H9 (cell line): Measurements from ENCODE around the gene CXXC5. TPM values are rescaled to one million over a fixed set of nuclear protein-coding genes. Genes with fewer than 3 reads are reported as not detected.
A peak's percentile ranks its signal among the peaks of the same experiment; 100 is the strongest.

Experiments
- DNase-seq: peaks from one replicate; pipeline ENCODE4 v3.0.0-alpha.2; 2017
- H2AFZ ChIP-seq: one replicate; pipeline ENCODE4 v1.6.1; 2013; ENCODE audit warnings: mild to moderate bottlenecking, low read length, control low read depth, moderate library complexity
- H2AK5ac ChIP-seq: 2 replicates; pipeline ENCODE4 v1.6.1; 2013; ENCODE audit warnings: low read length, control low read depth, mixed read lengths; ENCODE audit not compliant: insufficient read length
- H2BK120ac ChIP-seq: one replicate; pipeline ENCODE4 v1.6.1; 2013; ENCODE audit warnings: low read depth, mild to moderate bottlenecking, low read length, control low read depth, inconsistent platforms; ENCODE audit not compliant: poor library complexity, severe bottlenecking
- H2BK12ac ChIP-seq: 2 replicates; pipeline ENCODE4 v1.6.1; 2013; ENCODE audit warnings: low read length, control low read depth, mixed read lengths, low read depth; ENCODE audit not compliant: insufficient read length
- H2BK15ac ChIP-seq: 2 replicates; pipeline ENCODE4 v1.6.1; 2013; ENCODE audit warnings: low read depth, low read length, control low read depth
- H2BK20ac ChIP-seq: one replicate; pipeline ENCODE4 v1.6.1; 2013; ENCODE audit warnings: low read depth, mild to moderate bottlenecking, low read length, control low read depth, inconsistent platforms; ENCODE audit not compliant: poor library complexity, severe bottlenecking
- H2BK5ac ChIP-seq: 2 replicates; pipeline ENCODE4 v1.6.1; 2013; ENCODE audit warnings: low read length, control low read depth, mixed read lengths; ENCODE audit not compliant: insufficient read length
- H3K14ac ChIP-seq: 2 replicates; pipeline ENCODE4 v1.6.1; 2013; ENCODE audit warnings: low read length, control low read depth; ENCODE audit not compliant: insufficient read depth
- H3K18ac ChIP-seq: 2 replicates; pipeline ENCODE4 v1.6.1; 2013; ENCODE audit warnings: low read depth, mild to moderate bottlenecking, mixed read lengths, low read length, control low read depth; ENCODE audit not compliant: insufficient read length
- H3K23ac ChIP-seq: 2 replicates; pipeline ENCODE4 v1.6.1; 2013; ENCODE audit warnings: low read length, control low read depth, mixed read lengths, low read depth; ENCODE audit not compliant: insufficient read length
- H3K23me2 ChIP-seq: 2 replicates; pipeline ENCODE4 v1.6.1; 2013; ENCODE audit warnings: low read depth, mild to moderate bottlenecking, mixed read lengths, low read length, control low read depth; ENCODE audit not compliant: insufficient read length, poor library complexity, severe bottlenecking
- H3K27ac ChIP-seq: 2 replicates; pipeline ENCODE4 v1.5.1; 2013; ENCODE audit warnings: low read length, control low read depth, mixed read lengths, low read depth; ENCODE audit not compliant: insufficient read length
- H3K27me3 ChIP-seq: 2 replicates; pipeline ENCODE4 v1.6.1; 2013; ENCODE audit warnings: low read length, control low read depth, inconsistent platforms; ENCODE audit not compliant: insufficient read depth
- H3K4ac ChIP-seq: 2 replicates; pipeline ENCODE4 v1.6.1; 2013; ENCODE audit warnings: low read depth, mild to moderate bottlenecking, control low read depth, inconsistent platforms, low read length, moderate library complexity
- H3K4me1 ChIP-seq: 2 replicates; pipeline ENCODE4 v1.6.1; 2013; ENCODE audit warnings: low read length, control low read depth, inconsistent platforms; ENCODE audit not compliant: insufficient read depth
- H3K4me2 ChIP-seq: 2 replicates; pipeline ENCODE4 v1.6.1; 2013; ENCODE audit warnings: low read length, control low read depth, mixed read lengths; ENCODE audit not compliant: insufficient read length, insufficient read depth
- H3K56ac ChIP-seq: 2 replicates; pipeline ENCODE4 v1.6.1; 2013; ENCODE audit warnings: low read depth, mild to moderate bottlenecking, mixed read lengths, low read length, control low read depth; ENCODE audit not compliant: insufficient read length
- H3K79me1 ChIP-seq: 2 replicates; pipeline ENCODE4 v1.6.1; 2013; ENCODE audit warnings: low read depth, mild to moderate bottlenecking, moderate library complexity, low read length, control low read depth, inconsistent platforms; ENCODE audit not compliant: insufficient read depth, poor library complexity, severe bottlenecking
- H3K79me2 ChIP-seq: 2 replicates; pipeline ENCODE4 v1.6.1; 2013; ENCODE audit warnings: low read length, control low read depth, inconsistent platforms; ENCODE audit not compliant: insufficient read depth
- H3K9ac ChIP-seq: 2 replicates; pipeline ENCODE4 v1.6.1; 2013; ENCODE audit warnings: low read length, control low read depth, mixed read lengths; ENCODE audit not compliant: insufficient read length; ENCODE audit errors: extremely low read depth
- H3K9me3 ChIP-seq: one replicate; pipeline ENCODE4 v1.6.1; 2013; ENCODE audit warnings: low read depth, low read length, inconsistent platforms; ENCODE audit not compliant: control insufficient read depth
- H3T11ph ChIP-seq: one replicate; pipeline ENCODE4 v1.6.1; 2013; ENCODE audit warnings: mild to moderate bottlenecking, low read length, control low read depth, inconsistent platforms
- H4K20me1 ChIP-seq: one replicate; pipeline ENCODE4 v1.6.1; 2013; ENCODE audit not compliant: control insufficient read depth, insufficient read length, insufficient read depth
- H4K5ac ChIP-seq: 2 replicates; pipeline ENCODE4 v1.6.1; 2013; ENCODE audit warnings: low read depth, mild to moderate bottlenecking, mixed read lengths, low read length, control low read depth; ENCODE audit not compliant: insufficient read length
- H4K8ac ChIP-seq: replicated peaks from 2 replicates; pipeline ENCODE4 v1.6.1; 2013; ENCODE audit warnings: low read length, control low read depth, mixed read lengths, low read depth; ENCODE audit not compliant: insufficient read length
- H4K91ac ChIP-seq: 2 replicates; pipeline ENCODE4 v1.6.1; 2013; ENCODE audit warnings: low read depth, mild to moderate bottlenecking, moderate library complexity, mixed read lengths, low read length, control low read depth; ENCODE audit not compliant: insufficient read length
- H3K27ac Mint-ChIP-seq, 3 experiments: 2 replicates in 2 of 3; 3 replicates in 1 of 3; pipeline ENCODE4 v1.8.0; 2020 to 2021; ENCODE audit warnings: mixed read lengths in 3 of 3, mild to moderate bottlenecking in 1 of 3, moderate library complexity in 1 of 3
- H3K27me3 Mint-ChIP-seq: 2 replicates; pipeline ENCODE4 v1.8.0; 2021; ENCODE audit warnings: low read depth, mild to moderate bottlenecking, moderate library complexity, mixed read lengths
- H3K36me3 Mint-ChIP-seq, 3 experiments: 2 replicates in 2 of 3; 3 replicates in 1 of 3; pipeline ENCODE4 v1.8.0; 2020 to 2021; ENCODE audit warnings: low read depth in 3 of 3, mixed read lengths in 3 of 3; ENCODE audit not compliant: insufficient read depth in 1 of 3
- H3K4me1 Mint-ChIP-seq, 2 experiments: 2 replicates each; pipeline ENCODE4 v1.8.0; 2020; ENCODE audit warnings: mixed read lengths in 2 of 2
- H3K4me3 Mint-ChIP-seq, 2 experiments: 2 replicates in 1 of 2; 3 replicates in 1 of 2; pipeline ENCODE4 v1.8.0; 2020 to 2021; ENCODE audit warnings: mild to moderate bottlenecking in 2 of 2, mixed read lengths in 2 of 2, moderate library complexity in 1 of 2
- H3K9me3 Mint-ChIP-seq, 2 experiments: 2 replicates in 1 of 2; 3 replicates in 1 of 2; pipeline ENCODE4 v1.8.0; 2020; ENCODE audit warnings: mild to moderate bottlenecking in 2 of 2, mixed read lengths in 2 of 2, moderate library complexity in 1 of 2
- WGBS: extraction: QIAGEN DNeasy Blood & Tissue Kit; methylation state at CpG from one replicate; pipeline ENCODE4 v1.1.7; 2013; ENCODE audit warnings: missing lambda C conversion rate, low lambda C conversion rate, mixed read lengths; ENCODE audit not compliant: insufficient read length; ENCODE audit errors: extremely low coverage; 5-methylcytosine and 5-hydroxymethylcytosine counted together
- total RNA-seq: library from RNA; stranded (reverse); gene quantifications from 2 replicates; pipeline ENCODE4 v1.2.1, GENCODE V29; 2021
- TF ChIP-seq, protein P1 (sequence below): fragments of 200-600 bp; sonication (generic); conservative IDR thresholded peaks from 3 replicates; pipeline ENCODE4 v1.8.0; 2021; ENCODE audit warnings: antibody characterized with exemption, mild to moderate bottlenecking

Gene CXXC5
- total RNA-seq, 1 experiment from 2014 or later, result 105 TPM

DNA sequence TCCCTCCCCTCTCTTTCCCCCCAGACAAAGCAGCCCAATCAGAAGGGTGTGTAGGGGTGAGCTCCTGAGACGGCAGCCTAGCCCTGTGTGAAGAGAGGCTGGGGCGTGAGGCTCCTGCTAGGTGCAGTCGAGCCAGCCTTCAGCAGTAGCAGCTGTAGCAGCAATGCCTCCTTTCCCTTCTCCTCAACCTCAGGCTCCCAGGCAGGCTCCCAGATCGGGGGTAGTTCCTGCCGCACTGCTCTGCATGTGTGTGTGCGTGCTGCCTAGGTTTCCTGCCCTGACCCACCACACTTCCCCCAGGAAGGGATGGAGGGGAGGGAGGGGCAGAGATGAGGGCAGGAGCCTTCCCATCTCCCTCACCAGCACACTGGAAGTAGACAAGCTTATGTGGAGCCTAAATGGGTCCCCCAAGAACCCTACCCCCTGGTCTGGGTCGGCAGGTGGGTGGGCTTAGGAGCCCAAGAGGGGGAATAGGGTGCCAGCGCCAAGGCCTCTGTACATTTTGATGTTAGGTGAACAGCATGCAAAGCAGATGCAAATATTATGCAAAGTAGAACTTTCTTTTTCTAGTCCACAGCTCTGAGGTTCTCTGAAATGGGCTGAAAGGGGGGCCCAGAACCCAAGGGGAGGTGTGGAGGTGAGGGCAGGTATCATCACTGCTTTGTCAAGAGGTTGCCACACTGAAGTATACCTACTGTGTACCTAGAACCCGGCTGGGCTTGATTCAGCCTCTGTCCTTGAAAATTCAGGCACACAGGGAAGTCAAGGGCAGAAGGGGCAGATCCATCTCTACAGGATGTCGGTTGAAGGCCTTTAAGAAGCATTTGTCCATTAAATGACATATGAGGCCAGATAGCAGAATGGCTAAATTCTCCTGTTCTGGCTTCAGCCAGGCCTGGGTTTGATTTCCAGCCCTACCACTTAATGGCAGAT is 57.8 kb downstream of the CXXC5 start:
- WGBS, result no CpG with 5 or more reads among the region's 10 CpGs

More for the DNA sequence above, 57.8 kb downstream of the CXXC5 start:
- Histone ChIP-seq H3K4me1 (peaks cover 16% of the 10 kb centered on the region; the same call in 1 of the 2 replicates), H4K8ac (no peak overlapping the region), H2BK15ac (no peak overlapping the region), H2BK5ac (no peak overlapping the region), H3K14ac (no peak overlapping the region; the same call in 1 of the 2 replicates), H3K18ac (peak overlapping the region; percentile 3), H3K56ac (no peak overlapping the region), H4K5ac (no peak overlapping the region), H4K91ac (no peak overlapping the region), H2AFZ (no peak overlapping the region), H3T11ph (no peak overlapping the region), H2BK12ac (no peak overlapping the region), H3K79me2 (no peaks in the 10 kb centered on the region), H3K27me3 (no peaks in the 10 kb centered on the region), H3K9ac (no peak overlapping the region), H3K27ac (no peak overlapping the region), H3K23ac (no peak overlapping the region), H3K9me3 (no peaks in the 10 kb centered on the region), H3K79me1 (no peaks in the 10 kb centered on the region), H4K20me1 (no peaks in the 10 kb centered on the region), H3K4ac (no peak overlapping the region), H2AK5ac (no peak overlapping the region), H3K4me2 (no peak overlapping the region), H3K23me2 (no peaks in the 10 kb centered on the region), H2BK120ac (no peak overlapping the region), H2BK20ac (no peak overlapping the region)
- no peak for DNase-seq
- H3K4me1 Mint-ChIP-seq, result peaks cover 42 to 49% of the 10 kb centered on the region in 2 experiments
- H3K4me3 Mint-ChIP-seq, result no peak overlapping the region; a peak in 1 of 5 replicates
- no peaks in the 10 kb centered on the region for H3K9me3 Mint-ChIP-seq
- peak overlapping the region in 1 of 3 experiments; percentile 69; a peak in 2 of 7 replicates for H3K27ac Mint-ChIP-seq
- peaks cover 0 to 2% (median 0%) of the 10 kb centered on the region in 3 experiments; a peak in 1 of 7 replicates for H3K36me3 Mint-ChIP-seq
- peaks cover 30% of the 10 kb centered on the region for H3K27me3 Mint-ChIP-seq
- TF ChIP-seq, protein P1, sequence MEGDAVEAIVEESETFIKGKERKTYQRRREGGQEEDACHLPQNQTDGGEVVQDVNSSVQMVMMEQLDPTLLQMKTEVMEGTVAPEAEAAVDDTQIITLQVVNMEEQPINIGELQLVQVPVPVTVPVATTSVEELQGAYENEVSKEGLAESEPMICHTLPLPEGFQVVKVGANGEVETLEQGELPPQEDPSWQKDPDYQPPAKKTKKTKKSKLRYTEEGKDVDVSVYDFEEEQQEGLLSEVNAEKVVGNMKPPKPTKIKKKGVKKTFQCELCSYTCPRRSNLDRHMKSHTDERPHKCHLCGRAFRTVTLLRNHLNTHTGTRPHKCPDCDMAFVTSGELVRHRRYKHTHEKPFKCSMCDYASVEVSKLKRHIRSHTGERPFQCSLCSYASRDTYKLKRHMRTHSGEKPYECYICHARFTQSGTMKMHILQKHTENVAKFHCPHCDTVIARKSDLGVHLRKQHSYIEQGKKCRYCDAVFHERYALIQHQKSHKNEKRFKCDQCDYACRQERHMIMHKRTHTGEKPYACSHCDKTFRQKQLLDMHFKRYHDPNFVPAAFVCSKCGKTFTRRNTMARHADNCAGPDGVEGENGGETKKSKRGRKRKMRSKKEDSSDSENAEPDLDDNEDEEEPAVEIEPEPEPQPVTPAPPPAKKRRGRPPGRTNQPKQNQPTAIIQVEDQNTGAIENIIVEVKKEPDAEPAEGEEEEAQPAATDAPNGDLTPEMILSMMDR, result no peak
